Astrocyte of the spinal cord (primary cell): ENCODE results near the gene HSPB2.
"Not testable (repeated sequence)": the region's sequence is repeated elsewhere in the genome, so short reads cannot be mapped to it uniquely, and the experiment has no call there.

ENCODE experiments used
- DNase-seq: peaks from one replicate; pipeline ENCODE4 v3.0.0; 2011; ENCODE audit warnings: low read depth, low spot score
- H3K4me3 ChIP-seq: 2 replicates; pipeline ENCODE4 v1.5.1; 2011; ENCODE audit warnings: low read depth, mild to moderate bottlenecking, low read length, moderate library complexity
- in situ Hi-C: cut with HindIII; loops from 2 replicates; pipeline ENCODE4 v1.10.0; 2017; ENCODE audit warnings: low sequenced_read_pairs
- TF ChIP-seq, protein P1 (sequence below): IDR thresholded peaks from 2 replicates; pipeline ENCODE4 v1.5.1; 2012; ENCODE audit warnings: low read depth, mild to moderate bottlenecking, low read length, inconsistent platforms

HSPB2 gene

DNA sequence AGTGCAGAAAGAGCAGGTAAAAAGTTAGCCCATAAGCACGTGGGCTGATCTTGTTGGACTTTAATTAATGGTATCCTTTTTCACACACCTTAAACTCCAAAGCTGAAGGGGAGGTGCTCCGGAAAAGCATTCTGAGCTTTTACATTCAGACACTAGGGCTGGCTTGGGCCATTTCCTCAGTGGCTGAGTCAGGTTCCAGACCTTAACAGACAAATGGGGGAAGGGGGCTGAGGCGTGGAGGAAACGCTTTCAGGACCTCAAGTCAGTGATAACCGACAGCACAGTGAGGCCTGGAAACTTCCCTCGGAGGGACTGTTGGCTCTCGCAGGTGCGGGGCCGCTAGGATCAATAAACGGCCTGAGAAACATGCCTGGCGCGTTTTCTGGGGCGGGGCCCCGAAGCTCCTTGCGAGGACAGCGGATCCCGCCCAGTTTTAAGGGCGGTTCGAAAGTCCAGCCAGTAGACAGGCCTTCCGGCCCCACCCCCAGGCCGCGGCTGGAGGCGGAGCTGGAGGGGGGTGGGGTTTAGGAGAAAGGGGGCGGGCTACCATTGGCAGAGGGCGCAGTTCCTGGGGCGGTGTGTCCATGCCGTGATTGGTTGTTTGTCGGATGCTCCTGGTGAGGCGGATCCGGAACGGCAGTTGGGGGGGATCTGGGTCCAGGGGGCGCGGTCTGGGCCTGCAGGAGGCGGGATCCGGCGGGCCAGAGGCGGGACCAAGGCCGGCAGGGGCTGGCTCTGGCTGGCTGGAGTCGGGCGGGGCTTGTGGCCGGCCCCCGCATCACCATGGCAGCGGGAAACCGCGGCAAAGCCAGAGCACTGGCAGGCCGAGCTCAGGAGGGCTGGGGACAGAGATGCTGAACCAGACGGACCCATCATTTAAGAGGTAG lies 14.2 kb downstream of the HSPB2 start:
- TF ChIP-seq, protein P1, sequence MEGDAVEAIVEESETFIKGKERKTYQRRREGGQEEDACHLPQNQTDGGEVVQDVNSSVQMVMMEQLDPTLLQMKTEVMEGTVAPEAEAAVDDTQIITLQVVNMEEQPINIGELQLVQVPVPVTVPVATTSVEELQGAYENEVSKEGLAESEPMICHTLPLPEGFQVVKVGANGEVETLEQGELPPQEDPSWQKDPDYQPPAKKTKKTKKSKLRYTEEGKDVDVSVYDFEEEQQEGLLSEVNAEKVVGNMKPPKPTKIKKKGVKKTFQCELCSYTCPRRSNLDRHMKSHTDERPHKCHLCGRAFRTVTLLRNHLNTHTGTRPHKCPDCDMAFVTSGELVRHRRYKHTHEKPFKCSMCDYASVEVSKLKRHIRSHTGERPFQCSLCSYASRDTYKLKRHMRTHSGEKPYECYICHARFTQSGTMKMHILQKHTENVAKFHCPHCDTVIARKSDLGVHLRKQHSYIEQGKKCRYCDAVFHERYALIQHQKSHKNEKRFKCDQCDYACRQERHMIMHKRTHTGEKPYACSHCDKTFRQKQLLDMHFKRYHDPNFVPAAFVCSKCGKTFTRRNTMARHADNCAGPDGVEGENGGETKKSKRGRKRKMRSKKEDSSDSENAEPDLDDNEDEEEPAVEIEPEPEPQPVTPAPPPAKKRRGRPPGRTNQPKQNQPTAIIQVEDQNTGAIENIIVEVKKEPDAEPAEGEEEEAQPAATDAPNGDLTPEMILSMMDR, result no peak
- DNase-seq, result peak; percentile 98
- H3K4me3 ChIP-seq, result peak overlapping the region; percentile 38
- in situ Hi-C loops, result no loop called here

- in situ Hi-C loops, result no loop called here
- H3K4me3 ChIP-seq, result no peak overlapping the region
- TF ChIP-seq, protein P1, result no peak
- DNase-seq, result no peak
Measured at GRCh38 chr11:111930472-111930871, 17.9 kb downstream of the HSPB2 start.

- no peak overlapping the region for H3K4me3 ChIP-seq
- no peak for DNase-seq
- TF ChIP-seq, protein P1, result no peak
- in situ Hi-C loops, result no loop called here
Measured at GRCh38 chr11:111932611-111932950, 20.0 kb downstream of the HSPB2 start.

DNA sequence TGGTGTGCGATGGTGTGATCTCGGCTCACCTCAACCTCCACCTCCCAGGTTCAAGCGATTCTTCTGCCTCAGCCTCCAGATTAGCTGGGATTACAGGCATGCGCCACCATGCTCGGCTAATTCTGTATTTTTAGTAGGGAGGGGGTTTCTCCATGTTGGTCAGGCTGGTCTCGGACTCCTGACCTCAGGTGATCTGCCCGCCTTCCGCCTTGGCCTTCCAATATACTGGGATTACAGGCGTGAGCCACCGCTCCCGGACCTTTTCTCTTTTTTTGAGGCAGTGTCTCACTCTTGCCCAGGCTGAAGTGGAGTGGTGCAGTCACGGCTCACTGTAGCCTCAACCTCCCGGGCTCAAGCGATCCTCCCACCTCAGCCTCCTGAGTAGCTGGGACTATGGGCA lies 20.6 kb downstream of the HSPB2 start:
- DNase-seq, in situ Hi-C loops, H3K4me3 ChIP-seq: not testable (repeated sequence)

DNA sequence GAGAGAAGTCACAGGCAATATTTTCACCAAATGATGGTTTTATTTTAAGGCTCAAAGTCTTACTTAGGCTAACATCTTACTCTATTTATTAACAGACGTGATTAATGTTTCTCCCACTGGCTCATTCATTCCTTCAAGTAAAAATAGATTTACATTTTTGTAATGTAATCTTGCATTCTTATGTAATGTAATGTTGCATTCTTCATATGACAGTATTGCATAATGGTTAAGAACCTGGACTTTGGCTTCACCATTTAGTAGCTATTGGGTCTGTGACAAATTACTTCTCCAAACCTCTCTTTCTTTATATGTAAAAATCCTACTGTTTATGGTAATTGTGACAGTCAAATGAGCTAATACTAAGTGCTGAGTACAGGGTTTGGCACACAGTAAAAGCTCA lies 21.3 kb downstream of the HSPB2 start:
- no peak for DNase-seq
- no peak overlapping the region for H3K4me3 ChIP-seq
- TF ChIP-seq, protein P1, result no peak
- in situ Hi-C loops, result no loop called here

DNA sequence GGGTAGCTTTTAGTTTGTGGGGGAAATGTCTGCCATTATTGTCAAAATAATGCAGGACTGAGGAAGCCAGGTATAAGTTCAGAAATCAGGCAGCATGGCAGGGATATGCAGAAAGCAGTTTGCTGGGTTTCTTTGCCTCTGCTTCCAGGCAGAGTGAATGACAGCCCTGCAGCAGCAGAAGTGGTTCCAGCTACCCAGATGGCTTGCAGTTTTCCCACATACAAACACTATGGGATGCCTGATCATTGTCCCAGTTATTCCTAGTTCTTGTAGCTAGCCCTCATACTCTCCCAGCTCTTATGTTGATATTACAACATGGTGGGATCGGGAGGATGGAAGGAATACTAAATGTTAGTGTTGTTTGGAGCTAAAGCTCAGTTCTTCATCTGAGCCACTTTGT lies 21.8 kb downstream of the HSPB2 start:
- in situ Hi-C loops, result no loop called here
- TF ChIP-seq, protein P1, result no peak
- H3K4me3 ChIP-seq, result no peak overlapping the region
- no peak for DNase-seq

DNA sequence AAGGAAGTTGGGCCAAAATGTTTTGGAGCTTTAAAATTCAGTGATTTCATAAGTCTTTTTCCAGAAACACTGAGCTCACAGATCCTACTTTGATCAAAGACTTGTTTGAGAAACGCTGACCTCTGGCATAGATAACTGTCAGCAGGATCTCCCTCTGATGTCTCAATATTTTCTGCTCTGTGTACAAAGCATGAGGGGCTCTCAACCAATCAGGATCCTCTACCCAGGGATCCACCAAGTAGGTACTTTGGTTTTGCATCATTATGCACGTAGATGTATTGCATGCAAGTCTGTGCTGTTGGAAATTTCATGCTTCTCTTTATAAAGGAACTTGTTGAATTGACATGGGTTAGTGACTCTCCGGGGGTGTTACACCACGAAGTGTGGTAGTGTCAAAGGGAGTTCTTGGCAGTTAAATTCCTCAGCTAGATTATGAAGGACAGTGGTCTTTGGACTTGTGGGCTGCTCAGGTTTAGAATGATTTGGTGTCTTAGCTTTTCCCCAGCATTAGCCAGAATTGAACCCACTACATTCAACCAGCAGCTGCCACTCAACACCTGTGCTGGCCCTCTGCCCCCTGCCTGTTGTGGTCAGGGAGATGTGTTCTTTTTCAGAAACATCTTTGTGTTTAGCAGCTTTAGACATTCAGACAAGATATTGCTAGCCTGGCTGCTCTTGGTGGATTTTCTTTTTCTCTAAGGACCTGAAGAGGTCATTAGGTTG lies 22.9 kb downstream of the HSPB2 start:
- DNase-seq, result no peak
- in situ Hi-C loops, result no loop called here

More for the DNA sequence above, 22.9 kb downstream of the HSPB2 start:
- H3K4me3 ChIP-seq, result no peak overlapping the region
- TF ChIP-seq, protein P1, result no peak
